Measurements from ENCODE around the gene SPATA6.

GRCh38 chr1:48493041-48493440 is 21.0 kb upstream of the SPATA6 start:
- TF ChIP-seq CTCF (IDR thresholded peaks at IDR 0.05; ENCODE audit: low read depth, low read length), result no peak
- TF ChIP-seq POLR2A (IDR thresholded peaks at IDR 0.05; ENCODE audit: extremely low read depth, insufficient read length), result no peak
- TF ChIP-seq MAX (IDR thresholded peaks at IDR 0.05; ENCODE audit: low read depth, low read length), result no peak
- TF ChIP-seq MYC (IDR thresholded peaks at IDR 0.05; ENCODE audit: low read depth, low read length), result no peak
